Activated T-cell treated with anti-CD3 and anti-CD28 coated beads, Interleukin-2, amount 50 U/mL, for 4 hours (primary cell): ENCODE data around the gene VAC14. TPM values are rescaled to one million over a fixed set of nuclear protein-coding genes. Genes with fewer than 3 reads are reported as not detected.
"Not testable (repeated sequence)": the region's sequence is repeated elsewhere in the genome, so short reads cannot be mapped to it uniquely, and the experiment has no call there.

Experiments used
- ATAC-seq, 2 donors: fragments of 200-7000 bp; cut with Tn5 transposase; one replicate each; pipeline ENCODE4 v1.10.0; 2021
- DNase-seq: peaks from one replicate; pipeline ENCODE4 v3.0.0-alpha.2; 2020
- H3K27me3 Mint-ChIP-seq: one replicate; pipeline ENCODE4 v1.8.0; 2021; ENCODE audit warnings: low read depth, mixed read lengths
- H3K36me3 Mint-ChIP-seq: one replicate; pipeline ENCODE4 v1.8.0; 2022; ENCODE audit warnings: mixed read lengths; ENCODE audit not compliant: insufficient read depth
- H3K4me1 Mint-ChIP-seq: one replicate; pipeline ENCODE4 v1.8.0; 2021; ENCODE audit warnings: low read depth, mixed read lengths
- H3K4me3 Mint-ChIP-seq: one replicate; pipeline ENCODE4 v1.8.0; 2021; ENCODE audit warnings: mild to moderate bottlenecking, moderate library complexity, mixed read lengths
- H3K9me3 Mint-ChIP-seq: one replicate; pipeline ENCODE4 v1.8.0; 2021; ENCODE audit warnings: mixed read lengths
- total RNA-seq, 3 donors: library from RNA; stranded (reverse); gene quantifications; one replicate each; pipeline ENCODE4 v1.2.1, GENCODE V29; 2021

The VAC14 gene
- total RNA-seq, 3 donors from 2014 or later: 48.3 to 54.5 (median 49.3) TPM

GRCh38 chr16:70670938-70671337 lies 130.0 kb downstream of the VAC14 start:
- not testable (repeated sequence) for ATAC-seq, H3K27me3 Mint-ChIP-seq, H3K4me3 Mint-ChIP-seq, H3K9me3 Mint-ChIP-seq, H3K4me1 Mint-ChIP-seq, DNase-seq, H3K36me3 Mint-ChIP-seq

GRCh38 chr16:70670175-70670574 lies 130.8 kb downstream of the VAC14 start:
- Mint-ChIP-seq H3K27me3 (no peaks in the 10 kb centered on the region), H3K9me3 (peaks cover 3% of the 10 kb centered on the region), H3K36me3 (peaks cover 3% of the 10 kb centered on the region), H3K4me3 (no peak overlapping the region), H3K4me1 (no peaks in the 10 kb centered on the region)
- ATAC-seq: no peak
- DNase-seq: no peak

- Mint-ChIP-seq H3K4me3 (no peak overlapping the region), H3K36me3 (peaks cover 3% of the 10 kb centered on the region), H3K4me1 (no peaks in the 10 kb centered on the region), H3K9me3 (peaks cover 3% of the 10 kb centered on the region), H3K27me3 (no peaks in the 10 kb centered on the region)
- DNase-seq: no peak
- ATAC-seq: no peak
Measured at GRCh38 chr16:70665806-70666735, 134.9 kb downstream of the VAC14 start.

- Mint-ChIP-seq H3K4me3 (no peak overlapping the region), H3K27me3 (no peaks in the 10 kb centered on the region), H3K9me3 (peaks cover 3% of the 10 kb centered on the region), H3K36me3 (peaks cover 3% of the 10 kb centered on the region), H3K4me1 (no peaks in the 10 kb centered on the region)
- ATAC-seq: no peak
- DNase-seq: no peak
Measured at GRCh38 chr16:70665113-70665694, 135.8 kb downstream of the VAC14 start.

- Mint-ChIP-seq H3K27me3 (no peaks in the 10 kb centered on the region), H3K4me1 (no peaks in the 10 kb centered on the region), H3K4me3 (no peak overlapping the region), H3K36me3 (peaks cover 3% of the 10 kb centered on the region), H3K9me3 (peaks cover 3% of the 10 kb centered on the region)
- ATAC-seq (no peak), DNase-seq (no peak)
Measured at GRCh38 chr16:70664325-70665112, 136.4 kb downstream of the VAC14 start.

- DNase-seq: no peak
- Mint-ChIP-seq H3K9me3 (peaks cover 1% of the 10 kb centered on the region), H3K4me3 (no peak overlapping the region), H3K36me3 (no peaks in the 10 kb centered on the region), H3K4me1 (no peaks in the 10 kb centered on the region), H3K27me3 (no peaks in the 10 kb centered on the region)
- ATAC-seq: no peak
Measured at GRCh38 chr16:70663524-70664324, 137.2 kb downstream of the VAC14 start.

- no peaks in the 10 kb centered on the region for H3K4me1 Mint-ChIP-seq
- no peak overlapping the region for H3K4me3 Mint-ChIP-seq
- ATAC-seq: no peak
- H3K36me3 Mint-ChIP-seq: no peaks in the 10 kb centered on the region
- no peak for DNase-seq
- no peaks in the 10 kb centered on the region for H3K9me3 Mint-ChIP-seq
- H3K27me3 Mint-ChIP-seq: no peaks in the 10 kb centered on the region
Measured at GRCh38 chr16:70662991-70663523, 137.9 kb downstream of the VAC14 start.

GRCh38 chr16:70661918-70662641 lies 138.9 kb downstream of the VAC14 start:
- H3K4me1 Mint-ChIP-seq: no peaks in the 10 kb centered on the region
- no peak overlapping the region for H3K4me3 Mint-ChIP-seq
- no peak for DNase-seq
- no peaks in the 10 kb centered on the region for H3K27me3 Mint-ChIP-seq
- no peaks in the 10 kb centered on the region for H3K9me3 Mint-ChIP-seq
- no peaks in the 10 kb centered on the region for H3K36me3 Mint-ChIP-seq
- ATAC-seq: no peak

- H3K27me3 Mint-ChIP-seq: no peaks in the 10 kb centered on the region
- no peak overlapping the region for H3K4me3 Mint-ChIP-seq
- H3K9me3 Mint-ChIP-seq: no peaks in the 10 kb centered on the region
- no peak for ATAC-seq
- DNase-seq: no peak
- no peaks in the 10 kb centered on the region for H3K4me1 Mint-ChIP-seq
- H3K36me3 Mint-ChIP-seq: no peaks in the 10 kb centered on the region
Measured at GRCh38 chr16:70661534-70661917, 139.4 kb downstream of the VAC14 start.

GRCh38 chr16:70660672-70661350 lies 140.1 kb downstream of the VAC14 start:
- Mint-ChIP-seq H3K4me1 (no peaks in the 10 kb centered on the region), H3K9me3 (no peaks in the 10 kb centered on the region), H3K36me3 (no peaks in the 10 kb centered on the region), H3K4me3 (no peak overlapping the region), H3K27me3 (no peaks in the 10 kb centered on the region)
- DNase-seq (no peak), ATAC-seq (no peak)

GRCh38 chr16:70659953-70660671 lies 140.8 kb downstream of the VAC14 start:
- no peak for ATAC-seq
- Mint-ChIP-seq H3K4me1 (no peaks in the 10 kb centered on the region), H3K9me3 (no peaks in the 10 kb centered on the region), H3K36me3 (no peaks in the 10 kb centered on the region), H3K4me3 (no peak overlapping the region), H3K27me3 (no peaks in the 10 kb centered on the region)
- no peak for DNase-seq

- H3K4me1 Mint-ChIP-seq: no peaks in the 10 kb centered on the region
- DNase-seq (no peak), ATAC-seq (no peak)
- no peaks in the 10 kb centered on the region for H3K36me3 Mint-ChIP-seq
- H3K4me3 Mint-ChIP-seq: no peak overlapping the region
- no peaks in the 10 kb centered on the region for H3K9me3 Mint-ChIP-seq
- no peaks in the 10 kb centered on the region for H3K27me3 Mint-ChIP-seq
Measured at GRCh38 chr16:70659546-70659945, 141.4 kb downstream of the VAC14 start.
